ENCODE data around the gene TMPRSS5. TPM values are rescaled to one million over a fixed set of nuclear protein-coding genes. Genes with fewer than 3 reads are reported as not detected.
"Not testable (repeated sequence)": the region's sequence is repeated elsewhere in the genome, so short reads cannot be mapped to it uniquely, and the experiment has no call there.

TMPRSS5 gene
- total and polyA plus RNA-seq, 7 experiments from 2014 or later = 0.50 to 1.5 (median 0.97) TPM; not detected in 2

GRCh38 chr11:113721462-113722066 lies 15.5 kb upstream of the TMPRSS5 start:
- Histone ChIP-seq H3K4me3 (ENCODE audit: low read length) (no peak overlapping the region), H3K9me3 (ENCODE audit: control insufficient read depth in 2 of 3, low read length in 3 of 3) (no peaks in the 10 kb centered on the region), H3K27ac (ENCODE audit: low read depth, low read length) (no peak overlapping the region), H3K4me1 (ENCODE audit: control insufficient read depth in 2 of 2, insufficient read depth in 2 of 2, low read length in 2 of 2) (no peaks in the 10 kb centered on the region), H3K36me3 (ENCODE audit: control insufficient read depth in 2 of 3, insufficient read depth in 3 of 3, low read length in 3 of 3) (peaks cover 0 to 3% (median 0%) of the 10 kb centered on the region in 3 experiments), H3K27me3 (ENCODE audit: control insufficient read depth in 2 of 2, insufficient read depth in 2 of 2, low read length in 2 of 2) (no peaks in the 10 kb centered on the region)
- intact Hi-C loops (cut with micrococcal nuclease) = no loop called here
- Mint-ChIP-seq H3K9me3 (peaks cover 0 to 4% (median 0%) of the 10 kb centered on the region in 11 donors), H3K36me3 (peaks cover 4 to 58% (median 42%) of the 10 kb centered on the region in 5 donors), H3K27ac (no peak overlapping the region), H3K27me3 (no peaks in the 10 kb centered on the region), H3K4me1 (no peaks in the 10 kb centered on the region), H3K4me3 (no peak overlapping the region)
- ChIA-PET POLR2A (no interaction called here), CTCF (no interaction called here)
- no peak for DNase-seq
- no peak for ATAC-seq

GRCh38 chr11:113720478-113720877 lies 14.4 kb upstream of the TMPRSS5 start:
- H3K27me3 Mint-ChIP-seq; intact Hi-C loops (cut with micrococcal nuclease); H3K36me3 ChIP-seq (ENCODE audit: control insufficient read depth in 2 of 3, insufficient read depth in 3 of 3, low read length in 3 of 3); POLR2A ChIA-PET; H3K4me3 ChIP-seq (ENCODE audit: low read length); H3K27ac Mint-ChIP-seq; H3K9me3 ChIP-seq (ENCODE audit: control insufficient read depth in 2 of 3, low read length in 3 of 3); H3K4me1 ChIP-seq (ENCODE audit: control insufficient read depth in 2 of 2, insufficient read depth in 2 of 2, low read length in 2 of 2); H3K27me3 ChIP-seq (ENCODE audit: control insufficient read depth in 2 of 2, insufficient read depth in 2 of 2, low read length in 2 of 2); H3K4me1 Mint-ChIP-seq; H3K9me3 Mint-ChIP-seq; H3K4me3 Mint-ChIP-seq; H3K27ac ChIP-seq (ENCODE audit: low read depth, low read length); DNase-seq; ATAC-seq: not testable (repeated sequence)
- H3K36me3 Mint-ChIP-seq = peaks cover 5 to 63% (median 46%) of the 10 kb centered on the region in 5 donors
- CTCF ChIA-PET = interaction anchor here (0.9 kb wide), 1 partner anchor 11 kb away, joined by 3 read pairs; no protein-coding TSS in a partner anchor

GRCh38 chr11:113715882-113716625 lies 9.9 kb upstream of the TMPRSS5 start:
- no peaks in the 10 kb centered on the region for H3K4me1 Mint-ChIP-seq
- POLR2A ChIA-PET = no interaction called here
- H3K4me3 ChIP-seq (ENCODE audit: low read length) = no peak overlapping the region
- CTCF ChIA-PET = no interaction called here
- H3K9me3 ChIP-seq (ENCODE audit: control insufficient read depth in 2 of 3, low read length in 3 of 3) = no peaks in the 10 kb centered on the region
- no peak for ATAC-seq
- H3K27me3 ChIP-seq (ENCODE audit: control insufficient read depth in 2 of 2, insufficient read depth in 2 of 2, low read length in 2 of 2) = no peaks in the 10 kb centered on the region
- peaks cover 0 to 4% (median 0%) of the 10 kb centered on the region in 3 experiments for H3K36me3 ChIP-seq (ENCODE audit: control insufficient read depth in 2 of 3, insufficient read depth in 3 of 3, low read length in 3 of 3)
- H3K27me3 Mint-ChIP-seq = no peaks in the 10 kb centered on the region
- no peak overlapping the region for H3K27ac Mint-ChIP-seq
- H3K27ac ChIP-seq (ENCODE audit: low read depth, low read length) = no peak overlapping the region
- no peak overlapping the region for H3K4me3 Mint-ChIP-seq
- no peaks in the 10 kb centered on the region for H3K4me1 ChIP-seq (ENCODE audit: control insufficient read depth in 2 of 2, insufficient read depth in 2 of 2, low read length in 2 of 2)
- H3K36me3 Mint-ChIP-seq = peaks cover 9 to 72% (median 42%) of the 10 kb centered on the region in 5 donors
- intact Hi-C loops (cut with micrococcal nuclease) = no loop called here
- no peak for DNase-seq
- peaks cover 0 to 16% (median 4%) of the 10 kb centered on the region in 11 donors for H3K9me3 Mint-ChIP-seq

GRCh38 chr11:113715273-113715672 lies 9.2 kb upstream of the TMPRSS5 start:
- Mint-ChIP-seq H3K9me3 (peaks cover 2 to 20% (median 4%) of the 10 kb centered on the region in 11 donors), H3K4me3 (no peak overlapping the region), H3K27me3 (no peaks in the 10 kb centered on the region), H3K27ac (no peak overlapping the region), H3K36me3 (peaks cover 9 to 64% (median 36%) of the 10 kb centered on the region in 5 donors), H3K4me1 (no peaks in the 10 kb centered on the region)
- peaks cover 0 to 4% (median 0%) of the 10 kb centered on the region in 3 experiments for H3K36me3 ChIP-seq (ENCODE audit: control insufficient read depth in 2 of 3, insufficient read depth in 3 of 3, low read length in 3 of 3)
- H3K4me3 ChIP-seq (ENCODE audit: low read length) = no peak overlapping the region
- H3K27ac ChIP-seq (ENCODE audit: low read depth, low read length) = no peak overlapping the region
- intact Hi-C loops (cut with micrococcal nuclease) = no loop called here
- DNase-seq (no peak), ATAC-seq (no peak)
- POLR2A ChIA-PET = no interaction called here
- no peaks in the 10 kb centered on the region for H3K4me1 ChIP-seq (ENCODE audit: control insufficient read depth in 2 of 2, insufficient read depth in 2 of 2, low read length in 2 of 2)
- CTCF ChIA-PET = no interaction called here
- no peaks in the 10 kb centered on the region for H3K27me3 ChIP-seq (ENCODE audit: control insufficient read depth in 2 of 2, insufficient read depth in 2 of 2, low read length in 2 of 2)
- H3K9me3 ChIP-seq (ENCODE audit: control insufficient read depth in 2 of 3, low read length in 3 of 3) = no peaks in the 10 kb centered on the region

- H3K36me3 ChIP-seq (ENCODE audit: control insufficient read depth in 2 of 3, insufficient read depth in 3 of 3, low read length in 3 of 3) = peaks cover 0 to 1% (median 0%) of the 10 kb centered on the region in 3 experiments
- no peaks in the 10 kb centered on the region for H3K27me3 Mint-ChIP-seq
- POLR2A ChIA-PET = no interaction called here
- no peaks in the 10 kb centered on the region for H3K27me3 ChIP-seq (ENCODE audit: control insufficient read depth in 2 of 2, insufficient read depth in 2 of 2, low read length in 2 of 2)
- no peak overlapping the region for H3K4me3 ChIP-seq (ENCODE audit: low read length)
- CTCF ChIA-PET = no interaction called here
- H3K4me1 ChIP-seq (ENCODE audit: control insufficient read depth in 2 of 2, insufficient read depth in 2 of 2, low read length in 2 of 2) = no peaks in the 10 kb centered on the region
- H3K4me3 Mint-ChIP-seq = no peak overlapping the region
- intact Hi-C loops (cut with micrococcal nuclease) = no loop called here
- H3K9me3 ChIP-seq (ENCODE audit: control insufficient read depth in 2 of 3, low read length in 3 of 3) = peaks cover 0 to 8% (median 0%) of the 10 kb centered on the region in 3 experiments
- no peak overlapping the region for H3K27ac ChIP-seq (ENCODE audit: low read depth, low read length)
- DNase-seq (no peak), ATAC-seq (no peak)
- H3K9me3 Mint-ChIP-seq = peaks cover 8 to 53% (median 26%) of the 10 kb centered on the region in 11 donors
- no peak overlapping the region for H3K27ac Mint-ChIP-seq
- no peaks in the 10 kb centered on the region for H3K4me1 Mint-ChIP-seq
- H3K36me3 Mint-ChIP-seq = peaks cover 8 to 64% (median 40%) of the 10 kb centered on the region in 5 donors
Observed at GRCh38 chr11:113710989-113711388, 4.9 kb upstream of the TMPRSS5 start.

GRCh38 chr11:113703551-113703950 lies 2.6 kb downstream of the TMPRSS5 start:
- H3K27me3 Mint-ChIP-seq; H3K27ac Mint-ChIP-seq; H3K4me3 ChIP-seq (ENCODE audit: low read length); CTCF ChIA-PET; H3K27me3 ChIP-seq (ENCODE audit: control insufficient read depth in 2 of 2, insufficient read depth in 2 of 2, low read length in 2 of 2); H3K27ac ChIP-seq (ENCODE audit: low read depth, low read length); H3K4me1 ChIP-seq (ENCODE audit: control insufficient read depth in 2 of 2, insufficient read depth in 2 of 2, low read length in 2 of 2); intact Hi-C loops (cut with micrococcal nuclease); DNase-seq; H3K4me1 Mint-ChIP-seq; H3K36me3 ChIP-seq (ENCODE audit: control insufficient read depth in 2 of 3, insufficient read depth in 3 of 3, low read length in 3 of 3); H3K4me3 Mint-ChIP-seq; H3K9me3 ChIP-seq (ENCODE audit: control insufficient read depth in 2 of 3, low read length in 3 of 3); POLR2A ChIA-PET; ATAC-seq: not testable (repeated sequence)
- peaks cover 5 to 27% (median 12%) of the 10 kb centered on the region in 11 donors for H3K9me3 Mint-ChIP-seq
- peaks cover 7 to 41% (median 26%) of the 10 kb centered on the region in 5 donors for H3K36me3 Mint-ChIP-seq

GRCh38 chr11:113701491-113701890 lies 4.6 kb downstream of the TMPRSS5 start:
- Histone ChIP-seq H3K9me3 (ENCODE audit: control insufficient read depth in 2 of 3, low read length in 3 of 3) (no peaks in the 10 kb centered on the region), H3K36me3 (ENCODE audit: control insufficient read depth in 2 of 3, insufficient read depth in 3 of 3, low read length in 3 of 3) (no peaks in the 10 kb centered on the region), H3K27ac (ENCODE audit: low read depth, low read length) (no peak overlapping the region), H3K4me3 (ENCODE audit: low read length) (no peak overlapping the region), H3K27me3 (ENCODE audit: control insufficient read depth in 2 of 2, insufficient read depth in 2 of 2, low read length in 2 of 2) (no peaks in the 10 kb centered on the region), H3K4me1 (ENCODE audit: control insufficient read depth in 2 of 2, insufficient read depth in 2 of 2, low read length in 2 of 2) (no peaks in the 10 kb centered on the region)
- H3K9me3 Mint-ChIP-seq = peaks cover 0 to 15% (median 0%) of the 10 kb centered on the region in 11 donors
- H3K4me3 Mint-ChIP-seq = no peak overlapping the region
- ChIA-PET CTCF (no interaction called here), POLR2A (no interaction called here)
- H3K27ac Mint-ChIP-seq = no peak overlapping the region
- no peaks in the 10 kb centered on the region for H3K4me1 Mint-ChIP-seq
- DNase-seq = no peak
- ATAC-seq = no peak
- H3K27me3 Mint-ChIP-seq = no peaks in the 10 kb centered on the region
- intact Hi-C loops (cut with micrococcal nuclease) = no loop called here
- H3K36me3 Mint-ChIP-seq = peaks cover 0 to 27% (median 12%) of the 10 kb centered on the region in 5 donors

Measured in naive thymus-derived CD4-positive, alpha-beta T cell (primary cell).